Measurements from ENCODE around the gene SLC26A3. TPM values are rescaled to one million over a fixed set of nuclear protein-coding genes. Genes with fewer than 3 reads are reported as not detected.

The SLC26A3 gene
- total RNA-seq, 1 experiment from 2014 or later: not detected

GRCh38 chr7:107773027-107773426, 30.0 kb downstream of the SLC26A3 start:
- Histone ChIP-seq H3K4me1 (ENCODE audit: insufficient read depth, low read length) (no peaks in the 10 kb centered on the region), H3K4me3 (ENCODE audit: low read length) (no peak overlapping the region), H3K4me2 (ENCODE audit: low read length) (no peak overlapping the region), H3K9ac (ENCODE audit: low read length) (no peak overlapping the region), H4K20me1 (ENCODE audit: low read length) (no peaks in the 10 kb centered on the region), H3K27ac (ENCODE audit: low read length) (no peak overlapping the region), H3K79me2 (ENCODE audit: low read length) (no peaks in the 10 kb centered on the region), H3K36me3 (ENCODE audit: low read depth, low read length) (no peaks in the 10 kb centered on the region), H3K9me2 (replicated peaks; ENCODE audit: low read length) (no peaks in the 10 kb centered on the region), H2AFZ (ENCODE audit: low read length) (no peak overlapping the region), H3K9me3 (ENCODE audit: low read length) (no peaks in the 10 kb centered on the region), H3K27me3 (ENCODE audit: low read length) (0 out of 2 replicates have a peak, but pooled peaks cover 6% of the 10 kb centered on the region), H3F3A (ENCODE audit: low read length, unreplicated experiment) (no peaks in the 10 kb centered on the region)
- DNase-seq (no peak), ATAC-seq (no peak)
- intact Hi-C loops (cut with micrococcal nuclease): no loop called here
- CTCF ChIA-PET: no interaction called here
- TF ChIP-seq CTCF (conservative IDR thresholded peaks at IDR 0.05; ENCODE audit: low read depth, low read length): no peak
- TF ChIP-seq EZH2phosphoT487 (IDR thresholded peaks at IDR 0.05; ENCODE audit: borderline replicate concordance, low read length): no peak
- no peak for TF ChIP-seq EZH2 (IDR thresholded peaks at IDR 0.05; ENCODE audit: low read length, unreplicated experiment)
- BruUV-seq (replicated peaks): no TSS peak
- POLR2A ChIA-PET (ENCODE audit: unreplicated experiment): no interaction called here

GRCh38 chr7:107768263-107768662, 34.8 kb downstream of the SLC26A3 start:
- H3K9me2 ChIP-seq (replicated peaks; ENCODE audit: low read length): no peaks in the 10 kb centered on the region
- no peak overlapping the region for H3K4me2 ChIP-seq (ENCODE audit: low read length)
- H3F3A ChIP-seq (ENCODE audit: low read length, unreplicated experiment): no peaks in the 10 kb centered on the region
- intact Hi-C loops (cut with micrococcal nuclease): no loop called here
- peak; percentile 32 for DNase-seq
- 0 out of 2 replicates have a peak, but pooled peaks cover 6% of the 10 kb centered on the region for H3K27me3 ChIP-seq (ENCODE audit: low read length)
- H3K9ac ChIP-seq (ENCODE audit: low read length): no peak overlapping the region
- ATAC-seq: peak; percentile 61
- no peak for TF ChIP-seq CTCF (conservative IDR thresholded peaks at IDR 0.05; ENCODE audit: low read depth, low read length)
- TF ChIP-seq EZH2phosphoT487 (IDR thresholded peaks at IDR 0.05; ENCODE audit: borderline replicate concordance, low read length): no peak
- TF ChIP-seq EZH2 (IDR thresholded peaks at IDR 0.05; ENCODE audit: low read length, unreplicated experiment): no peak
- H3K4me3 ChIP-seq (ENCODE audit: low read length): no peak overlapping the region
- BruUV-seq (replicated peaks): no TSS peak
- POLR2A ChIA-PET (ENCODE audit: unreplicated experiment): no interaction called here
- no peaks in the 10 kb centered on the region for H4K20me1 ChIP-seq (ENCODE audit: low read length)
- no peaks in the 10 kb centered on the region for H3K79me2 ChIP-seq (ENCODE audit: low read length)
- no peaks in the 10 kb centered on the region for H3K4me1 ChIP-seq (ENCODE audit: insufficient read depth, low read length)
- no peaks in the 10 kb centered on the region for H3K9me3 ChIP-seq (ENCODE audit: low read length)
- CTCF ChIA-PET: no interaction called here
- no peak overlapping the region for H2AFZ ChIP-seq (ENCODE audit: low read length)
- no peaks in the 10 kb centered on the region for H3K36me3 ChIP-seq (ENCODE audit: low read depth, low read length)
- no peak overlapping the region for H3K27ac ChIP-seq (ENCODE audit: low read length)

GRCh38 chr7:107767391-107767790, 35.6 kb downstream of the SLC26A3 start:
- TF ChIP-seq EZH2phosphoT487 (IDR thresholded peaks at IDR 0.05; ENCODE audit: borderline replicate concordance, low read length) (no peak), EZH2 (IDR thresholded peaks at IDR 0.05; ENCODE audit: low read length, unreplicated experiment) (no peak), CTCF (conservative IDR thresholded peaks at IDR 0.05; ENCODE audit: low read depth, low read length) (no peak)

More at GRCh38 chr7:107767391-107767790, 35.6 kb downstream of the SLC26A3 start:
- Histone ChIP-seq H3K4me2 (ENCODE audit: low read length) (no peak overlapping the region), H3K36me3 (ENCODE audit: low read depth, low read length) (no peaks in the 10 kb centered on the region), H3K27me3 (ENCODE audit: low read length) (0 out of 2 replicates have a peak, but pooled peaks cover 4% of the 10 kb centered on the region), H3K9me2 (replicated peaks; ENCODE audit: low read length) (no peaks in the 10 kb centered on the region), H3K27ac (ENCODE audit: low read length) (no peak overlapping the region), H3K79me2 (ENCODE audit: low read length) (no peaks in the 10 kb centered on the region), H3K9me3 (ENCODE audit: low read length) (no peaks in the 10 kb centered on the region), H2AFZ (ENCODE audit: low read length) (no peak overlapping the region), H3K4me3 (ENCODE audit: low read length) (no peak overlapping the region), H4K20me1 (ENCODE audit: low read length) (no peaks in the 10 kb centered on the region), H3K9ac (ENCODE audit: low read length) (no peak overlapping the region), H3F3A (ENCODE audit: low read length, unreplicated experiment) (no peaks in the 10 kb centered on the region), H3K4me1 (ENCODE audit: insufficient read depth, low read length) (no peaks in the 10 kb centered on the region)
- no TSS peak for BruUV-seq (replicated peaks)
- intact Hi-C loops (cut with micrococcal nuclease): no loop called here
- ChIA-PET CTCF (no interaction called here), POLR2A (ENCODE audit: unreplicated experiment) (no interaction called here)
- ATAC-seq: no peak
- no peak for DNase-seq

Measured in PC-3 (cell line).